H1 (cell line): Measurements from ENCODE around the gene TMEM44.

ENCODE experiments used
- CTCF ChIP-seq, 3 experiments: IDR thresholded peaks; 1 replicate in 2 of 3; 2 replicates in 1 of 3; pipeline versions ENCODE4 v1.5.1 to v1.6.1; 2011; ENCODE audit warnings: low read length in 3 of 3, mild to moderate bottlenecking in 3 of 3, inconsistent platforms in 2 of 3, low read depth in 1 of 3, moderate library complexity in 1 of 3; ENCODE audit not compliant: insufficient read depth in 1 of 3; ENCODE audit errors: control extremely low read depth in 1 of 3
- EZH2 ChIP-seq: fragments of 200-600 bp; sonication (generic); IDR thresholded peaks from 2 replicates; pipeline ENCODE4 v1.7.1; 2012; ENCODE audit warnings: low read depth, mild to moderate bottlenecking, moderate library complexity, low read length, inconsistent platforms; ENCODE audit not compliant: severe bottlenecking
- POLR2A ChIP-seq, 2 experiments: IDR thresholded peaks; 1 replicate in 1 of 2; 2 replicates in 1 of 2; pipeline ENCODE4 v1.6.1; 2011; ENCODE audit warnings: low read depth in 2 of 2, low read length in 2 of 2, mild to moderate bottlenecking in 2 of 2; ENCODE audit errors: control extremely low read depth in 1 of 2
- POLR2AphosphoS5 ChIP-seq: IDR thresholded peaks from 2 replicates; pipeline ENCODE4 v1.6.1; 2011; ENCODE audit warnings: low read depth, low read length
- SIN3A ChIP-seq, 2 experiments: IDR thresholded peaks in 1 of 2; conservative IDR thresholded peaks in 1 of 2; 2 replicates each; pipeline ENCODE4 v1.6.1; 2011 to 2012; ENCODE audit warnings: low read length in 2 of 2, improper control_type of control experiment in 1 of 2, low read depth in 1 of 2, mild to moderate bottlenecking in 1 of 2
- TCF12 ChIP-seq: IDR thresholded peaks from 2 replicates; pipeline ENCODE4 v1.6.1; 2011; ENCODE audit warnings: low read depth, mild to moderate bottlenecking, low read length
- TEAD4 ChIP-seq: IDR thresholded peaks from 2 replicates; pipeline ENCODE4 v1.6.1; 2012; ENCODE audit warnings: low read depth, low read length, inconsistent platforms, mixed read lengths

- TF ChIP-seq POLR2A (IDR thresholded peaks at IDR 0.05; ENCODE audit: control extremely low read depth in 1 of 2, low read depth in 2 of 2, low read length in 2 of 2) (no peak), CTCF (IDR thresholded peaks at IDR 0.05; ENCODE audit: control extremely low read depth in 1 of 3, insufficient read depth in 1 of 3, low read depth in 1 of 3, low read length in 3 of 3) (no peak), TCF12 (no peak), POLR2AphosphoS5 (no peak), TEAD4 (no peak), EZH2 (no peak), SIN3A (conservative IDR thresholded peaks at IDR 0.05 in 1 of 2, IDR thresholded peaks at IDR 0.05 in 1 of 2; ENCODE audit: low read depth in 1 of 2, low read length in 2 of 2) (no peak)
These were observed 23.6 kb downstream of the TMEM44 start for GRCh38 chr3:194609601-194610000.
